Glutamatergic neuron (in vitro differentiated cells): ENCODE measurements around the gene IFT52. TPM values are rescaled to one million over a fixed set of nuclear protein-coding genes. Genes with fewer than 3 reads are reported as not detected.
"Not testable (repeated sequence)": the region's sequence is repeated elsewhere in the genome, so short reads cannot be mapped to it uniquely, and the experiment has no call there.

Experiments
- DNase-seq: peaks from one replicate; pipeline ENCODE4 v3.0.0; 2022
- H3K27ac Mint-ChIP-seq: one replicate; pipeline ENCODE4 v1.8.0; 2020; ENCODE audit warnings: mild to moderate bottlenecking, mixed read lengths, inconsistent platforms; ENCODE audit not compliant: unreplicated experiment
- H3K27me3 Mint-ChIP-seq: one replicate; pipeline ENCODE4 v1.8.0; 2020; ENCODE audit warnings: mild to moderate bottlenecking, moderate library complexity, mixed read lengths, inconsistent platforms; ENCODE audit not compliant: unreplicated experiment
- H3K36me3 Mint-ChIP-seq: one replicate; pipeline ENCODE4 v1.8.0; 2020; ENCODE audit warnings: mild to moderate bottlenecking, mixed read lengths, inconsistent platforms; ENCODE audit not compliant: unreplicated experiment
- H3K4me1 Mint-ChIP-seq: one replicate; pipeline ENCODE4 v1.8.0; 2020; ENCODE audit warnings: mild to moderate bottlenecking, low read depth, mixed read lengths, inconsistent platforms; ENCODE audit not compliant: unreplicated experiment
- H3K4me3 Mint-ChIP-seq: one replicate; pipeline ENCODE4 v1.8.0; 2020; ENCODE audit warnings: mild to moderate bottlenecking, mixed read lengths, inconsistent platforms; ENCODE audit not compliant: unreplicated experiment
- H3K9me3 Mint-ChIP-seq: one replicate; pipeline ENCODE4 v1.8.0; 2020; ENCODE audit warnings: mild to moderate bottlenecking, moderate library complexity, mixed read lengths, inconsistent platforms; ENCODE audit not compliant: unreplicated experiment
- CTCF ChIP-seq: fragments of 200-600 bp; sonication (generic); IDR thresholded peaks from one replicate; pipeline ENCODE4 v1.5.0; 2021; ENCODE audit not compliant: partially characterized antibody, unreplicated experiment
- total RNA-seq: library from RNA; stranded (reverse); fragmentation: NEBNext Ultra II Directional; extraction: Animal tissue kit (Norgen Biotek cat#: 25700); gene quantifications from one replicate; pipeline ENCODE4 v1.2.1, GENCODE V29; 2021; ENCODE audit not compliant: unreplicated experiment

The IFT52 gene
- total RNA-seq, 1 donor from 2014 or later: 40.3 TPM

- Mint-ChIP-seq H3K36me3 (no peaks in the 10 kb centered on the region), H3K4me3 (no peak overlapping the region), H3K4me1 (no peaks in the 10 kb centered on the region), H3K27ac (no peak overlapping the region), H3K27me3 (no peaks in the 10 kb centered on the region), H3K9me3 (no peaks in the 10 kb centered on the region)
- TF ChIP-seq CTCF: no peak
- no peak for DNase-seq
Measured at GRCh38 chr20:43603124-43603523, 12.4 kb downstream of the IFT52 start.

GRCh38 chr20:43605715-43606114 lies 15.0 kb downstream of the IFT52 start:
- Mint-ChIP-seq H3K9me3 (no peaks in the 10 kb centered on the region), H3K27ac (no peak overlapping the region), H3K4me3 (no peak overlapping the region), H3K27me3 (peaks cover 2% of the 10 kb centered on the region), H3K36me3 (no peaks in the 10 kb centered on the region), H3K4me1 (no peaks in the 10 kb centered on the region)
- no peak for TF ChIP-seq CTCF
- no peak for DNase-seq

GRCh38 chr20:43607278-43607677 lies 16.5 kb downstream of the IFT52 start:
- DNase-seq, H3K36me3 Mint-ChIP-seq, H3K9me3 Mint-ChIP-seq, H3K27ac Mint-ChIP-seq, H3K4me1 Mint-ChIP-seq, H3K4me3 Mint-ChIP-seq, H3K27me3 Mint-ChIP-seq: not testable (repeated sequence)

GRCh38 chr20:43631598-43631997 lies 40.9 kb downstream of the IFT52 start:
- TF ChIP-seq CTCF: no peak
- Mint-ChIP-seq H3K27ac (peak overlapping the region; percentile 91), H3K9me3 (no peaks in the 10 kb centered on the region), H3K4me1 (peaks cover 19% of the 10 kb centered on the region), H3K27me3 (no peaks in the 10 kb centered on the region), H3K36me3 (no peaks in the 10 kb centered on the region), H3K4me3 (no peak overlapping the region)
- DNase-seq: no peak

GRCh38 chr20:43636429-43636828 lies 45.7 kb downstream of the IFT52 start:
- no peaks in the 10 kb centered on the region for H3K27me3 Mint-ChIP-seq
- H3K4me3 Mint-ChIP-seq: no peak overlapping the region
- no peaks in the 10 kb centered on the region for H3K9me3 Mint-ChIP-seq
- no peak for TF ChIP-seq CTCF
- H3K36me3 Mint-ChIP-seq: no peaks in the 10 kb centered on the region
- DNase-seq: no peak
- peaks cover 5% of the 10 kb centered on the region for H3K4me1 Mint-ChIP-seq
- H3K27ac Mint-ChIP-seq: no peak overlapping the region

GRCh38 chr20:43642548-43642947 lies 51.8 kb downstream of the IFT52 start:
- H3K36me3 Mint-ChIP-seq: no peaks in the 10 kb centered on the region
- no peaks in the 10 kb centered on the region for H3K27me3 Mint-ChIP-seq
- no peak for TF ChIP-seq CTCF
- H3K4me3 Mint-ChIP-seq: no peak overlapping the region
- H3K4me1 Mint-ChIP-seq: no peaks in the 10 kb centered on the region
- no peaks in the 10 kb centered on the region for H3K9me3 Mint-ChIP-seq
- no peak overlapping the region for H3K27ac Mint-ChIP-seq
- no peak for DNase-seq
